H1 (cell line): ENCODE data around the gene GOSR1. TPM values are rescaled to one million over a fixed set of nuclear protein-coding genes. Genes with fewer than 3 reads are reported as not detected.

Source experiments
- CTCF ChIA-PET: fragments of 300-600 bp; sonication (Branson Sonifier 250); formaldehyde crosslinking; loops from one replicate; lab custom pipeline; 2021; ENCODE audit not compliant: partially characterized antibody; lab: Charles Lee
- POLR2A ChIA-PET: fragments of 300-600 bp; sonication (Branson Sonifier 250); formaldehyde crosslinking; loops from one replicate; lab custom pipeline; 2021; ENCODE audit warnings: inconsistent platforms; ENCODE audit not compliant: partially characterized antibody; lab: Charles Lee
- DNase-seq, 2 experiments: peaks; one replicate each; pipeline versions ENCODE4 v3.0.0 to v3.0.0-alpha.2; 2010 to 2022; ENCODE audit warnings: low spot score in 2 of 2, low read depth in 1 of 2, mixed read lengths in 1 of 2
- FAIRE-seq: peaks from 2 replicates; lab custom pipeline; 2011; peaks lifted over from hg19 to GRCh38; lab: Jason Lieb, UNC
- H2AFZ ChIP-seq: 2 replicates; pipeline ENCODE4 v1.8.1; 2012; ENCODE audit warnings: low read length, inconsistent platforms
- H2AK5ac ChIP-seq: 2 replicates; pipeline ENCODE4 v1.6.1; 2013; ENCODE audit warnings: low read depth, low read length
- H2BK120ac ChIP-seq: replicated peaks from 2 replicates; pipeline ENCODE3; 2013; ENCODE audit warnings: low read depth, low read length, inconsistent platforms
- H2BK12ac ChIP-seq: 2 replicates; pipeline ENCODE4 v1.6.1; 2013; ENCODE audit warnings: low read depth, low read length
- H2BK15ac ChIP-seq: 2 replicates; pipeline ENCODE4 v1.6.1; 2013; ENCODE audit warnings: low read length
- H2BK20ac ChIP-seq: 2 replicates; pipeline ENCODE4 v1.6.1; 2013; ENCODE audit warnings: low read length
- H2BK5ac ChIP-seq: 2 replicates; pipeline ENCODE4 v1.6.1; 2013; ENCODE audit warnings: low read depth, low read length
- H3K14ac ChIP-seq: 2 replicates; pipeline ENCODE4 v1.6.1; 2013; ENCODE audit warnings: inconsistent platforms; ENCODE audit not compliant: insufficient read length
- H3K18ac ChIP-seq: 2 replicates; pipeline ENCODE4 v1.6.1; 2013; ENCODE audit warnings: low read length; ENCODE audit errors: extremely low read depth
- H3K23ac ChIP-seq: 2 replicates; pipeline ENCODE4 v1.6.1; 2013; ENCODE audit warnings: inconsistent platforms; ENCODE audit not compliant: insufficient read length
- H3K23me2 ChIP-seq: 2 replicates; pipeline ENCODE4 v1.6.1; 2013; ENCODE audit warnings: low read depth, low read length
- H3K27ac ChIP-seq: 2 replicates; pipeline ENCODE4 v1.6.1; 2011; ENCODE audit warnings: low read depth, low read length, inconsistent platforms
- H3K27me3 ChIP-seq, 4 experiments: replicated peaks in 1 of 4; 1 replicate in 1 of 4; 2 replicates in 3 of 4; pipeline versions ENCODE4 v1.6.1 to v1.8.1; 2011 to 2013; ENCODE audit warnings: low read length in 3 of 4, mild to moderate bottlenecking in 3 of 4, inconsistent platforms in 2 of 4, mixed read lengths in 2 of 4, moderate library complexity in 1 of 4; ENCODE audit not compliant: control insufficient read depth in 3 of 4, insufficient read depth in 3 of 4; ENCODE audit errors: extremely low read depth in 1 of 4
- H3K36me3 ChIP-seq, 4 experiments: 2 replicates each; pipeline versions ENCODE4 v1.6.1 to v1.8.1; 2011 to 2013; ENCODE audit warnings: mild to moderate bottlenecking in 4 of 4, low read length in 3 of 4, moderate library complexity in 2 of 4, control low read depth in 1 of 4, inconsistent platforms in 1 of 4; ENCODE audit not compliant: insufficient read depth in 4 of 4, control insufficient read depth in 2 of 4
- H3K4ac ChIP-seq: replicated peaks from 2 replicates; pipeline ENCODE3; 2013; ENCODE audit warnings: low read length, low read depth, mixed read lengths, inconsistent platforms; ENCODE audit not compliant: insufficient read length
- H3K4me1 ChIP-seq, 4 experiments: replicated peaks in 1 of 4; 1 replicate in 1 of 4; 2 replicates in 3 of 4; pipeline versions ENCODE4 v1.6.1 to v1.8.1; 2011 to 2013; ENCODE audit warnings: low read length in 3 of 4, inconsistent platforms in 2 of 4, mixed read lengths in 1 of 4; ENCODE audit not compliant: insufficient read depth in 4 of 4, control insufficient read depth in 3 of 4
- H3K4me2 ChIP-seq, 2 experiments: 2 replicates each; pipeline versions ENCODE4 v1.6.1 to v1.8.1; 2011 to 2013; ENCODE audit warnings: low read depth in 2 of 2, low read length in 2 of 2, control low read depth in 1 of 2, inconsistent platforms in 1 of 2, mild to moderate bottlenecking in 1 of 2; ENCODE audit not compliant: insufficient read depth in 1 of 2
- H3K4me3 ChIP-seq, 4 experiments: fragments of 200-600, 300-600 bp in 1 of 4; sonication (generic), shearing (Covaris generic), sonication (Bioruptor Twin) in 1 of 4; 2 replicates each; pipeline versions ENCODE4 v1.5.1 to v1.8.1; 2011 to 2016; ENCODE audit warnings: low read length in 4 of 4, low read depth in 3 of 4, control low read depth in 2 of 4, inconsistent platforms in 2 of 4, mild to moderate bottlenecking in 2 of 4, mixed read lengths in 1 of 4, moderate library complexity in 1 of 4; ENCODE audit not compliant: insufficient read depth in 2 of 4; ENCODE audit errors: extremely low read depth in 1 of 4
- H3K56ac ChIP-seq: replicated peaks from 2 replicates; pipeline ENCODE3; 2013; ENCODE audit warnings: low read depth, mild to moderate bottlenecking, mixed read lengths, low read length, inconsistent platforms; ENCODE audit not compliant: insufficient read length
- H3K79me1 ChIP-seq: 2 replicates; pipeline ENCODE4 v1.6.1; 2013; ENCODE audit warnings: low read depth, low read length, control low read depth
- H3K79me2 ChIP-seq, 2 experiments: 2 replicates each; pipeline versions ENCODE4 v1.6.1 to v1.8.1; 2012 to 2013; ENCODE audit warnings: low read length in 2 of 2, mild to moderate bottlenecking in 2 of 2, inconsistent platforms in 1 of 2; ENCODE audit not compliant: insufficient read depth in 2 of 2, control insufficient read depth in 1 of 2
- H3K9ac ChIP-seq, 4 experiments: replicated peaks in 1 of 4; 1 replicate in 1 of 4; 2 replicates in 3 of 4; pipeline versions ENCODE4 v1.6.1 to v1.8.1; 2011 to 2013; ENCODE audit warnings: low read depth in 3 of 4, low read length in 3 of 4, control low read depth in 2 of 4, mild to moderate bottlenecking in 2 of 4, moderate library complexity in 2 of 4, inconsistent platforms in 1 of 4; ENCODE audit errors: extremely low read depth in 1 of 4
- H3K9me3 ChIP-seq, 2 experiments: 2 replicates each; pipeline versions ENCODE4 v1.6.1 to v1.8.1; 2012 to 2013; ENCODE audit warnings: mild to moderate bottlenecking in 2 of 2, moderate library complexity in 2 of 2, control low read depth in 1 of 2, inconsistent platforms in 1 of 2, low read depth in 1 of 2, low read length in 1 of 2, mixed read lengths in 1 of 2; ENCODE audit not compliant: insufficient read depth in 2 of 2
- H4K20me1 ChIP-seq, 2 experiments: replicated peaks in 1 of 2; 2 replicates each; pipeline versions ENCODE3 to v1.8.1; 2011 to 2013; ENCODE audit warnings: inconsistent platforms in 2 of 2, low read length in 2 of 2, mild to moderate bottlenecking in 1 of 2; ENCODE audit not compliant: insufficient read depth in 2 of 2, control insufficient read depth in 1 of 2
- H4K5ac ChIP-seq: 2 replicates; pipeline ENCODE4 v1.6.1; 2013; ENCODE audit warnings: low read length, low read depth, mixed read lengths, inconsistent platforms; ENCODE audit not compliant: insufficient read length
- H4K8ac ChIP-seq: 2 replicates; pipeline ENCODE4 v1.8.0; 2013; ENCODE audit warnings: mild to moderate bottlenecking, moderate library complexity, low read length, inconsistent platforms; ENCODE audit not compliant: insufficient read depth; ENCODE audit errors: extremely low read depth
- H4K91ac ChIP-seq: replicated peaks from 2 replicates; pipeline ENCODE3; 2013; ENCODE audit warnings: low read length, mixed read lengths, inconsistent platforms; ENCODE audit not compliant: insufficient read length
- EGR1 ChIP-seq: IDR thresholded peaks from 2 replicates; pipeline ENCODE4 v1.6.1; 2011; ENCODE audit warnings: low read depth, low read length, borderline replicate concordance
- JUN ChIP-seq: IDR thresholded peaks from 2 replicates; pipeline ENCODE4 v1.6.1; 2011; ENCODE audit warnings: low read depth, mild to moderate bottlenecking, improper control_type of control experiment, low read length
- KDM5A ChIP-seq: fragments of 200-600 bp; IDR thresholded peaks from 2 replicates; pipeline ENCODE4 v1.7.1; 2012; ENCODE audit warnings: mild to moderate bottlenecking, low read length, inconsistent platforms, mixed read lengths
- NANOG ChIP-seq: IDR thresholded peaks from 2 replicates; pipeline ENCODE4 v1.6.1; 2011; ENCODE audit warnings: low read length, low read depth, mild to moderate bottlenecking, inconsistent platforms; ENCODE audit not compliant: insufficient read depth, poor library complexity, severe bottlenecking
- PHF8 ChIP-seq: fragments of 200-600 bp; sonication (generic); conservative IDR thresholded peaks from 2 replicates; pipeline ENCODE4 v1.7.1; 2012; ENCODE audit warnings: low read depth, mild to moderate bottlenecking, inconsistent platforms, low read length, moderate library complexity
- TBP ChIP-seq: IDR thresholded peaks from 2 replicates; pipeline ENCODE4 v1.6.1; 2011; ENCODE audit warnings: low read depth, low read length, improper control_type of control experiment
- WGBS, 2 experiments: shearing (Covaris generic) in 1 of 2; methylation state at CpG; one replicate each; pipeline versions ENCODE4 v1.1.6 to v1.1.7; 2013 to 2015; ENCODE audit warnings: low lambda C conversion rate in 2 of 2, mixed read lengths in 2 of 2, inconsistent platforms in 1 of 2, low coverage in 1 of 2, missing lambda C conversion rate in 1 of 2; ENCODE audit not compliant: insufficient replicate concordance in 2 of 2, insufficient coverage in 1 of 2, insufficient read length in 1 of 2; ENCODE audit errors: extremely low coverage in 1 of 2, missing lambda C conversion rate in 1 of 2; 5-methylcytosine and 5-hydroxymethylcytosine counted together
- polyA plus RNA-seq, 7 experiments: library from polyadenylated mRNA; depleted of rRNA in 3 of 7; stranded (reverse) in 5 of 7; unstranded in 2 of 7; fragments of >200 nt in 5 of 7; fragments of 200-250 nt in 2 of 7; gene quantifications; 1 replicate in 5 of 7; 2 replicates in 1 of 7; 4 replicates in 1 of 7; pipeline versions ENCODE4 v1.2.1 to v1.2.3, GENCODE V29; 2011 to 2013; ENCODE audit warnings: missing spikeins in 2 of 7, mixed read lengths in 2 of 7
- total RNA-seq: library from RNA; stranded (reverse); fragmentation: NEBNext Ultra II Directional; extraction: Animal tissue kit (Norgen Biotek cat#: 25700); gene quantifications from 2 replicates; pipeline ENCODE4 v1.2.1, GENCODE V29; 2021
- TF ChIP-seq, protein P1 (sequence below): IDR thresholded peaks from 2 replicates; pipeline ENCODE4 v1.6.1; 2011; ENCODE audit warnings: low read depth, mild to moderate bottlenecking, low read length; ENCODE audit not compliant: insufficient read depth

The GOSR1 gene
- total and polyA plus RNA-seq, 2 of the 8 experiments (the other 6 are each of a cell fraction or from before 2014, with no cell fraction given) = 9.2 to 43.3 TPM

DNA sequence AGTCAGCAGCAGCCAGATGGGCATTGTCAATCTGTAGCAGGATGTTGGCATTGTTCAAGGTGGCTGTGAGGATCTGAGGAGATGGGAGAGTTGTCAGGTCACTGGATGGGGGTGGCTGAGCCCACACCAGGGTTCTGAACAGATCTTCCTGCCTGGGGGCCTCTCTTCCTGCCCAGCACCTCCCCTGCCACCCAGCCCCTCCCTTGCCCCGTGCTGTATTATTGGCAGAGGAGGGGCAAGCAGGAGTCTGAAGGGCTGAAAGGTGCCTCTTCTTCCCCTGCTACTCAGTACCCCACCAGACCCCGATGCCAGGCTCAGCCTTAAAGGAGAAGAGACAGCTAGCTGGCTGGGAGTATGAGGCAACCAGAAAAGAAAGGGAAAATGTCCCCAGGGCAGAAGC, 93.0 kb downstream of the GOSR1 start:
- Histone ChIP-seq H3K27me3 (no peaks in the 10 kb centered on the region), H2BK12ac (no peak overlapping the region), H3K4ac (no peak overlapping the region), H3K4me1 (peaks cover 0 to 11% (median 1%) of the 10 kb centered on the region in 4 experiments; a peak in 4 of 7 replicates), H3K4me3 (no peak overlapping the region), H2BK20ac (no peak overlapping the region), H3K56ac (no peak overlapping the region), H2AFZ (no peak overlapping the region), H3K18ac (no peak overlapping the region), H4K8ac (no peak overlapping the region), H4K5ac (no peak overlapping the region), H2BK15ac (no peak overlapping the region), H3K27ac (no peak overlapping the region), H3K9me3 (no peaks in the 10 kb centered on the region), H3K79me1 (no peaks in the 10 kb centered on the region), H3K4me2 (no peak overlapping the region), H3K36me3 (no peaks in the 10 kb centered on the region), H3K9ac (no peak overlapping the region), H2BK5ac (no peak overlapping the region), H3K23ac (no peak overlapping the region), H2BK120ac (no peak overlapping the region), H4K91ac (no peak overlapping the region), H4K20me1 (no peaks in the 10 kb centered on the region), H3K14ac (no peak overlapping the region), H3K23me2 (no peaks in the 10 kb centered on the region), H3K79me2 (no peaks in the 10 kb centered on the region), H2AK5ac (no peak overlapping the region)
- 93% methylated on average over 2 of the region's 2 CpGs; no CpG with 5 or more reads in 1 of the 2 experiments for WGBS, 2 experiments
- FAIRE-seq (no peak), DNase-seq (no peak)
- ChIA-PET POLR2A (no interaction called here), CTCF (no interaction called here)
- TF ChIP-seq KDM5A = no peak
- no peak for TF ChIP-seq TBP
- TF ChIP-seq JUN = no peak
- TF ChIP-seq NANOG = no peak
- no peak for TF ChIP-seq PHF8
- TF ChIP-seq EGR1 = no peak
- TF ChIP-seq, protein P1, sequence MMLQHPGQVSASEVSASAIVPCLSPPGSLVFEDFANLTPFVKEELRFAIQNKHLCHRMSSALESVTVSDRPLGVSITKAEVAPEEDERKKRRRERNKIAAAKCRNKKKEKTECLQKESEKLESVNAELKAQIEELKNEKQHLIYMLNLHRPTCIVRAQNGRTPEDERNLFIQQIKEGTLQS = no peak
